Measurements from ENCODE around the gene ZNF185. TPM values are rescaled to one million over a fixed set of nuclear protein-coding genes. Genes with fewer than 3 reads are reported as not detected.

ZNF185 gene
- total RNA-seq (2014; rRNA removed; shearing (Covaris generic)): 1.3 and 1.4 TPM in 2 replicates
- 0.88 and 2.2 TPM in 2 replicates for polyA plus RNA-seq (2014; cell fraction: nucleus; rRNA removed)

- peak; percentile 2 for DNase-seq (ENCODE audit: extremely low read depth, low read depth)
Observed at GRCh38 chrX:152897222-152898131, at the start of gene ZNF185. ZNF185 (plus strand) TSS chrX:152898067; CDS start chrX:152914490, 16,423 bp downstream.

- no peak for DNase-seq (ENCODE audit: extremely low read depth, low read depth)
Observed at GRCh38 chrX:152850465-152850864, 47.4 kb upstream of the ZNF185 start.

- no peak for DNase-seq (ENCODE audit: extremely low read depth, low read depth)
Observed at GRCh38 chrX:152853986-152854385, 43.9 kb upstream of the ZNF185 start.

DNA sequence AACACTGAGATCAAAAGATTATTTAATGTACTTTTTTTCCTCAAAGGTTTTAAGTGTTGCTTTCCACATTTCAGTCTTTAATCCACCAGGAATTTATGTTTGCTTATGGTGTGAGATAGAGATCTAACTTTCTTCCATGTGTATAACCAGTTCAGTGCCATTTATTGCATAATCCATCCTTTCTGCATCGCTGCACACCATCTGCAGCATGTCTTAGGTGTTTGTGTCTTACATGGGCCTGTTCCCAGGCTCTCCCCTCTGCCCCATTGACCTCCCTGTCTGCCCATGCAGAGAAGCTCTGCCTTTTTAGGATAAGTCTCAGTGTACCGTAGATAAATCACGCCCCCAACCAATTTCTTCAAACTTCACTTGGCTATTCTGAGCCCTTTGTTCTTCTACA, 36.8 kb upstream of the ZNF185 start:
- no peak for DNase-seq (ENCODE audit: extremely low read depth, low read depth)

DNA sequence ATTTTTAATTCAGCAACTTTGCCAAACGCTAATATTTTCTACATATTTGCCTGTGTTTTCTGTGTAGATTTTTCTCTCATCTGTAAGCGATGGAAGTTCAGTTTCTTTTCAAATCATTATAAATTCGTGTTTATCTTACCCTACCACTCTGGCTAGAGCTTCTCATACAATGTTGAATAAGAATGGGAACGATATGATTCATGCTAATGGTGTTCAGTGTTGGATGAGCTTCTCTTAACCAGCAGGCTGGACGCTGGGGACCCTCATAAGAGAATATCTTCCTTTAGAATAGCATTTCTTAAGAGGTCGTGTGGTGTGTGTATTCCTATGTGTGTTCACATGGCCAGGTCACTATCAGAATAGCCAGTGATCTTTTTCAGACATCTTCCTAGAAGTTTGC, 36.0 kb upstream of the ZNF185 start:
- DNase-seq (ENCODE audit: extremely low read depth, low read depth): no peak

GRCh38 chrX:152865232-152865920, 32.5 kb upstream of the ZNF185 start:
- DNase-seq (ENCODE audit: extremely low read depth, low read depth): no peak

DNA sequence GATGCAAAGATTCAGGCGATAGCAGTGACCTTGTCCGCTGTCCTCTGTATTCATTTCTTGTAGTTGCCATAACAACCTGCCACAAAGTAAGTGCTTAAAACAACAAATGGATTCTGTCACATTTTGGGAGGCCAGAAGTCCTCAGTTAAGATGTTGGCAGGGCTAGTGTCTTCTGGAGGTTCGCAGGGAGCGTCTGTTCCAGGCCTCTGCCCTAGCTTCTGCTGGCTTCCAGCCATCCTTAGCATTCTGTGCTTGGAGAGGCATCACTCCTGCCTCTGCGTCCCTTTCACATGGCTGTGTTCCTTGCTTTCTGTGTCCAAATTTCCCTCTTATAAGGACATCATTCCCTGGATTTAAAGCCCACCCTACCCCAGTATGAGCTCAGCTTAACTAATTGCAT, 31.5 kb upstream of the ZNF185 start:
- no peak for DNase-seq (ENCODE audit: extremely low read depth, low read depth)

- no peak for DNase-seq (ENCODE audit: extremely low read depth, low read depth)
Observed at GRCh38 chrX:152869972-152870371, 27.9 kb upstream of the ZNF185 start.

- DNase-seq (ENCODE audit: extremely low read depth, low read depth): no peak
Observed at GRCh38 chrX:152871260-152871659, 26.6 kb upstream of the ZNF185 start.

DNA sequence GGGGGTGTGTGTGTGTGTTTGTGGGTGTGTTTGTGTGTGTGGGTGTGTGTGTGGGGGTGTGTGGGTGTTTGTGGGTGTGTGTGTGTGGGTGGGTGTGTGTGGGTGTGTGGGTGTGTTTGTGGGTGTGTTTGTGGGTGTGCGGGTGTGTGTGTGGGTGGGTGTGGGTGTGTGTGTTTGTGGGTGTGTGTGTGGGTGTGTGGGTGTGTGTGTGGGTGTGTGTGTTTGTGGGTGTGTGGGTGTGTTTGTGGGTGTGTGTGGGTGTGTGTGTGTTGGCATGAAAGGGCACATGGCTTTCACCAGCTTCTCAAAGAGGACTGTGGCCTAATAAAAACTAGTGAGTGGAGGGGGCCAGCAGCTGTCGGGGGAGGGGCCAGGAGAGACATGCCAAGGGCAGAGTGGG, 25.3 kb upstream of the ZNF185 start:
- no peak for DNase-seq (ENCODE audit: extremely low read depth, low read depth)

GRCh38 chrX:152873361-152873760, 24.5 kb upstream of the ZNF185 start:
- DNase-seq (ENCODE audit: extremely low read depth, low read depth): no peak

DNA sequence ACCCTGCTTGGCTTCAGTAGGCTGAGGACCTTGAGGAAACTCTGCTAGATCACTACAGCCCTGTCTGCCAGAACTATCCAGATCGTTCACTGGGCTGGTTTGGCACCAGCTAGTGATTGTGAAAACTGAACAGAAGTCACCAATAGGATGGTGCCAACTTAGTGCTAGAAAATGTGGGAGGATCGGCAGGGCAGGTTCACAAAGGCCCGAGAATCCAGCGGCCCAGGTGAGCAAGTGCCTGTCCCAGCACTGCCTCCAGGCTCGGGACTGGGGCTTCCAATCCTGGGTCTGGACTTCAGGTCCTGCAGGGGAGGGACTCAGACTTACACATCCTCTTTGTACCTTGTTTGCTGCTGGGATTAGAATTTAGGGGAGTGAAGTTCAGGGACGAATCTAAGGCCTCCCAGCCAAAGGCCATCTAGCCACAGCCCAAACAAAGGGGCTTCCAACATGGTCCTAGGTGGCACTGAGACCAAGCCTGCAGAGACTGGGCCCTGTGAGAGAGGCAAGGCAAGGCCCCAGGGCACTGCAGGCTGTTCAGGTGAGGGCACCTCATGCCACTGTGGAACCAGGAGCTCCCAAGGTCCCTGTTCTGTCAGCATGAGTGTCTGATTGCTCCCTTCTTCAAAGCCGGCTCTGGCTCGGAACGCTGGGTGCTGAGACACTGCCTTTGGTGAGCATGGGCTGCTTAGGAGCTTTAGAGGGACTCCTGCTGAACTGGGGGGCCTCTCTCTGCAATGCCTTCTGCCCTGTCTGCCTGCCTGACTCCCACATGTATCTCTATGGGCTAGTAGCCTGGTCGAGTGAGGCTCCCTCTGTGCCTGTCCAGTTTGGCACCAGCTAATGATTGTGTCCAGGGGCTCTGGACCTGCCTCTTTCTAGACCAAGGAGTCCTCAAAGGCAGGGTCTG, 20.7 kb upstream of the ZNF185 start:
- no peak for DNase-seq (ENCODE audit: extremely low read depth, low read depth)

- DNase-seq (ENCODE audit: extremely low read depth, low read depth): no peak
Observed at GRCh38 chrX:152878976-152879755, 18.7 kb upstream of the ZNF185 start.

GRCh38 chrX:152881289-152881688, 16.6 kb upstream of the ZNF185 start:
- DNase-seq (ENCODE audit: extremely low read depth, low read depth): no peak

GRCh38 chrX:152884171-152884570, 13.7 kb upstream of the ZNF185 start:
- DNase-seq (ENCODE audit: extremely low read depth, low read depth): no peak

- DNase-seq (ENCODE audit: extremely low read depth, low read depth): no peak
Observed at GRCh38 chrX:152886716-152887115, 11.2 kb upstream of the ZNF185 start.

DNA sequence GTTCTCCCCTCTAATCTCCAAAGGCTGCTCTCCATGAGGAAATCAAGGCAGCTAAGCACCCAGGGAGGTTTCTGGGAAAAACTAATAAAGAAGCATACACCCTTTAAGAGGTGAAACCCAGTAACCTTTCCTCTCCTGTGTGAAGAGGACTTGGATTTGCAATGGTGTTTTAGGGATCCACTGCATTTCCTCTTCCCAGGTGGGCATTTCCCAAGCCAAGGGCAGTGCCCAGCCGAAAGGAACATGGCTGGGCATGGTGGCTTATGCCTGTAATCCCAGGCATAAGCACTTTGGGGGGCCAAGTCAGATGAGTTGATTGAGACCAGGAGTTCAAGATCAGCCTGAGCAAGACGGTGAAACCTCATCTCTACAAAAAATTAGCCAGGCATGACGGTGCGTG, 5.4 kb upstream of the ZNF185 start:
- no peak for DNase-seq (ENCODE audit: extremely low read depth, low read depth)

GRCh38 chrX:152892999-152893891, 4.6 kb upstream of the ZNF185 start:
- no peak for DNase-seq (ENCODE audit: extremely low read depth, low read depth)
